SK-N-MC (cell line): Measurements from ENCODE around the gene FRMD3.

Source experiments
- EZH2 ChIP-seq: fragments of 200-600 bp; sonication (generic); IDR thresholded peaks from one replicate; pipeline ENCODE4 v1.6.1; 2017; ENCODE audit warnings: antibody characterized with exemption
- POLR2AphosphoS5 ChIP-seq: IDR thresholded peaks from 2 replicates; pipeline ENCODE4 v1.6.1; 2012; ENCODE audit warnings: mild to moderate bottlenecking, low read depth, low read length, borderline replicate concordance

DNA sequence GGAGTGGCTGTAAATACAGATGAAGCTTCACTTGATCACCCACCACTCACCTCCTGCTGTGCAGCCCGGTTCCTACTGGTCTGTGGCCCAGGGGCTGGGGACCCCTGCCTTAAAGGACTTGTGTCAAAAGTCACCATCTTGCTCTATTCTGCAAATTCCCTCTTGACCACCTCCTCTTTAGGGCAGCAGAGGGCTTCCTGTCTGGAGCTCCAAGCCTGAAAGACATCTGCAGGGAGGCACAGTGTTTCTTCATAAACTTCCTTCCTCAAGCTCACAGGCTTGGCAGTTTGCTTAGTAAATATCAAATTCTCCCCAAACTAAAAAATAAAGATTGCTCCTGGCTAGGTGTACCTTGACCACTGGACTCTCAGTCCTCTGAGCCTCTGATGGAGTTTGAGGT, 104.4 kb downstream of the FRMD3 start:
- TF ChIP-seq EZH2: no peak
- TF ChIP-seq POLR2AphosphoS5: no peak
